Right ventricle myocardium superior (tissue), 1 donor: Measurements from ENCODE around the gene P4HA3. TPM values are rescaled to one million over a fixed set of nuclear protein-coding genes. Genes with fewer than 3 reads are reported as not detected.
A peak's percentile ranks its signal among the peaks of the same experiment; 100 is the strongest.

Experiments used
- ATAC-seq: fragments of 200-7000 bp; cut with Tn5 transposase; one replicate; pipeline ENCODE4 v1.9.1; 2020; ENCODE audit warnings: mild to moderate bottlenecking; ENCODE audit not compliant: poor library complexity
- DNase-seq: peaks from one replicate; pipeline ENCODE4 v3.0.0-alpha.2; 2020
- intact Hi-C: fragments of 100-400 bp; cut with DNase I; formaldehyde crosslinking; loops from one replicate; pipeline ENCODE4 v1.11.2; 2022
- total RNA-seq: library from RNA; stranded (reverse); fragmentation: NEBNext Ultra II Directional; extraction: Animal tissue kit (Norgen Biotek cat#: 25700); gene quantifications from one replicate; pipeline ENCODE4 v1.2.1, GENCODE V29; 2021
- donor health status: DM: no; HTN: yes; CAD: no; lungs with severe emphysema.

P4HA3 gene
- total RNA-seq, 1 donor from 2014 or later = not detected

DNA sequence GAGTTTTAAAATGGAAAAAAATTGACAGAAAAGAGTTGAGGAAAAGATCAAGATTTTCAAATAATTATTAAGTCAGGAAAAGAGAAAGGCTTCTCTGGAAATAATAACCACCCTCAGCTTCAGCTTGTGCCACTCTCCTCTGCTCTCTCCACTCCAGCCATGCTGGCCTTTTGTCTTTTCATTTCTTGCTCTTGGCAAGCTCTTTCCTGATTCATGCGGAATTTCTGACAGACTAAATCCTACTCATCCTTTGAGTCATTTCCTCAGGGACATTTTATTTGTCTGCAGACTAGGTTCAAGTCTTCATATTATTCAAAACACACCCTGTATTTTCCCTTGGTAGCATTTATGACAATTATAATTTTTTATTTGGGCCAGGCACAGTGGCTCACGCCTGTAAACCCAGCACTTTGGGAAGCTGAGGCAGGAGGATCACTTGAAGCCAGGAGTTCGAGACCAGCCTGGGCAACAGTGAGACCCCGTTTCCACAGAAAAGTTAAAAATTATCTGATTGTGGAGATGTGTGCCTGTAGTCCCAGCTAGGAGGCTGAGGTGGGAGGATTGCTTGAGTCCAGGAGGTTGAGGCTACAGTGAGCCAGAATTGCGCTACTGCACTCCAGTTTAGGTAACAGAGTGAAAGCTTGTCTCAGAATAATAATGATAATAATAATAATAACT is 7.8 kb upstream of the P4HA3 start:
- intact Hi-C loops = no loop called here
- DNase-seq (no peak), ATAC-seq (no peak)

DNA sequence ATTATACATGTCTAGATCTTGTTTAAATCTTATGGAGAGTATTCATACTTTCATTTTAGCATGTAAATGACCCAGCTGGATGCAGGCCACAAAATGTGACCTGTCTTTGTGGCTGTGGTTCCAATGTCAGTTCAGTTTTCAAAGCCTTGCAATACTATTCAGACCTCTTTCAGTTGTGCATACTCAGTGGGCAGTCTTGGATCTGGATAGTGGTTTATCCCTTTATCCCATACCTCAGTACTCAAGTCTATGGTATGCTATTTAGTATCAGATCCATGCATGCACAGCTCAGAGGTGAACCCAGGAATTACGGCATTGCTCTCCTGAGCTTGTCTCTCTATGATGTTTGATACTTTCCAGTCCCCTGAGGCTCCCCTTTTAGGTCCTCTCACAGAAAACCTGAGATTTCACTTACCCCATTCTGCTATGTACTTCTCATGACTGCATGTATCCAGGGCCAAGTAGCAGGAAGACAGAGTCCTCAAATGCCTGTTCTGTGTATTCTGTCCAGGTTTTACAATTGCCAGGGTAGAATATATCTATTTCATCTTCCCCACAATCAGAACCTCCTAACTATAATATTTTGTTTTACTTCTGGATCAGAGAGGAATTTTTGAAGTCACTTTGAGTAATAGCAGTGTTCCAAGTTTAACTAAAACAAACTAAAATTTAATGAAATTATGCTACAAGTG is 6.9 kb upstream of the P4HA3 start:
- DNase-seq (no peak), ATAC-seq (no peak)
- intact Hi-C loops = no loop called here

DNA sequence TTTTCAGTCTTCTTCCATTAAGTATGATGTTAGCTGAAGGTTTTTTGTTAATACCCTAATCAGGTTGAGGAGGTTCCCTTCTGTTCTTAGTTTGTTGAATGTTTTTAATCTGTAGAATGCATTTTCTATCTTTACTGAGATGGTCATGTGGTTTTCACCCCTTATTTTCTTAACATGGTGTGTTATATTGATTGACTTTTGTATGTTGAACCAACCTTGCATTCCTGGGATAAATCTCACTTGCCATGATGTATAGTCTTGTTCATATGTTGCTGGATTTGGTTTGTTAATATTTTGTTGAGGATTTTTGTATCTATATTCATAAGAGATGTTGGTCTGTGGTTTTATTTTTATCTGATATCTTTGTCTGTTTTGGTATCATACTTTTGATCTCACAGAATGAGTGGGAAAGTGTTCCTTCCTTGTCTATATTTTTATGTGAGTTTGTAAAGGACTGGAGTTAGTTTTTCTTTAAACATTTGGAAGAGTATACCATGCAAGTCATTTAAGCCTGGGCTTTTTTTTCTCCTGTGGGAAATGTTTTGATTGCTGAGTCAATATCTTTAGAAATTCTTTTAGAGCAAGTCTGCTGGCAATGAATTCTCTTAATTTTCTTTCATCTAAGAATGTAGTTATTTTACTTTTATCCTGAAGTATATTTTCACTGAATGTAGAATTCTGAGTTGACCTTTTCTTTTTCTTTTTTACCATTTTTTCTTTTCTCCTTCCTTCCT is 5.5 kb upstream of the P4HA3 start:
- intact Hi-C loops = no loop called here
- no peak for ATAC-seq
- no peak for DNase-seq

DNA sequence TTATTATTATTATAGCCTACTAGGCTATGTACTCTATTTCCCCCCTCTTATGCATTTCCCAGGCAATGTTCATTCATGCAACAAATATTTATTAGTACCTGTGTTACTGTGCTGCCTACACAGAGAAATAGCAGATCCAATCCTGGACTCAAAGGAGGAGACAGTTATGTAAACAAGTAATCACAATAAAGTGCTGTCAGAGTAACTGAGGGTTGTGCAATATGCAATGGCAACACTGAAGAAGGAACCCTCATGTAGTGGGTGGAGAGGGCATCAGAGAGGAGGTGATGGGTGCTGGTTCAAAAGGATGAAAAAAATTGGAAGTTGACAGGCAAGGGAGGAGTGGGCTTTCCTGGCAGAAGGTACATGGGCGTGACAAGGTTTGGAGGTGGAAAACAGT is 886 bp upstream of the P4HA3 start:
- intact Hi-C loops = no loop called here
- DNase-seq (no peak), ATAC-seq (no peak)

DNA sequence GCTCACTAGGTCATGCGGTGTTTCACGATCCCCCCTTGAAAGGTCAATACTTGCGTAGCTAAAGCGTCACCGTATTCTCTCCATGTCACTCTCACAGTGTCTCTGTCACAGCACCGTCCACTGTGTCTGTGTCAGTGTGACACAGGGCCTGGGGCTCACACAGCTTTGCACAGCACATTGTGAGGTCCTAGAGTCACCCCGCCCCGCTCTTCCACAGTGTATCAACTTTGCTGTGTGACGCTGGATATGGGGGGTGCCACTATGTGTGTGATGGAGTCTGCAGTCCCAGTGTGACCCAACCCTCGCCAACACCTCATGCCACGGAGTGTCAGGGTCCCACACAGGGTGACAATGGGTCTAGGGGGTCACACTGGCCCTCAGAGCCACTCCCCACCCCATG is 583 bp downstream of the P4HA3 start:
- intact Hi-C loops = no loop called here
- DNase-seq (no peak), ATAC-seq (peak; percentile 17)

DNA sequence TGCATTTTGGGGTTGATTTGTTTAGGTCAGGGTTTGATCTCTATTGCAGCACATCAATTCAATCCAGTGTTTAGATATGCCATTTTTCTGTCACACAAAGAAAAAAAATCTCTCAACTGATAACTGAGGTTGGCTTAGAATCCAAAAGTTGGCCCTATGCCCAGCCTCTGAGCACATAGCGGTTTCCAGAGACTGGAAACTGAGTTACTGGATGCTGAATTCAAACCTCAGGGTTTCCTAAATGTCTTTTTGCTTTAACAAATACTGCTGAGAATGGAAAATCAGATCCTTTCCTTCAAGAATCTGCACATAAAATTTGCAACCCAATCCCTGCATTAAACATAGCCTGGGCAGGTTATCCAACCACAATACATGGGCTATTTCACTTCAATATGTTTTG is 4.0 kb downstream of the P4HA3 start:
- DNase-seq = no peak
- intact Hi-C loops = no loop called here

DNA sequence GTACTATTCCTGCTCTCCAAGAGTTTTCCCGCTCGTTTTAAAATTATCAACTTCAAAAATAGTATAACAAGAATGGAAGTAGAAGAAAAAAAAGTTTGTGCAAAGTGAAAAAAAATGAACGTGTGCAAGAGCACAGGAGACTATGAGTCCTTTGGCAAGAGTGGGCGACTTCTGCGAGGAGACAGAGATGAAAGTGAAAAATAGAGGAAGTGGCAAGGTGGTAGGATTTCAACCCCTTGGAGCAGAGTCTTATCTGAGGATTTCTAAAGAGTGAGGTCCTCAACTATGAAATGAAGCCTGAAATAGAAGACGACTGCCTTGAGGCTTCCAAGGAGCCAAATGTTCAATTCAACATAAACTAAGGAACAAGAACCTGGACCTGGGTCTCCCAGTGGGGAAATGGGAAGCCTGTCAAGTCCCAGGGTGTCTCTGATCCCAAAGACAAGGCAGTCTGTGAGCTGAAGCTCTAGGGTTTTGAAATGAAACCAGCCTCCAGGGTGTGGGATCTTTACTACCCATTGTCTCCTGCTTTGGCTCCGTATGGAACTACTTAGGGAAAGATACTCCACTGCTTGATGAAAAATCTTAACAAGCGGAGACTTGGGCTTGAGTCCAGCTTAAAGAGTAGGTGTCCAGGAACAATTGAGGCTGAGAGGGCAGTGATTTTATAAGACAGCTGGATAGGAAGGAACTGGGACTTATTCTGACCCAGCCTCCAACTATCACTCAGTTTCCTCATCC is 4.8 kb downstream of the P4HA3 start:
- no peak for DNase-seq
- ATAC-seq = no peak
- intact Hi-C loops = no loop called here

More for the DNA sequence above, 4.0 kb downstream of the P4HA3 start:
- ATAC-seq = no peak

DNA sequence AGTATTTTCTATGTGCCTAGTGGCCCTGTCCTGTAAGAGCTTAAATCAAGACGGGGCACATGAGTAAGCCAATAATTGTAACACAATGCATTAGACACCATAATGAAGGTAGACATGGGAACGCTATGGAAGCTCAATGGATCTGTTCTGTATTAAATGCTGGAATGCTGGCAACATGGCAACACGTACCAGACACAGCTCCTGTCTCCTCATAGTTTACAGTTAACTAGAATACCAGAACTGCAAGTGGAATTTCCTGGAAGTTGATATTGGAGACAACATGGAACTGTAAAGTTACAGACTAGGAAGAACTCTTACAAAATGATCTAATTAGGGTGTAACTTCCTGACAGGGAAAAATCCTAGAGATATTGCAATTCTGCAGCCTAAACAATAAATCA is 12.4 kb downstream of the P4HA3 start:
- ATAC-seq = no peak
- no peak for DNase-seq
- intact Hi-C loops = no loop called here

DNA sequence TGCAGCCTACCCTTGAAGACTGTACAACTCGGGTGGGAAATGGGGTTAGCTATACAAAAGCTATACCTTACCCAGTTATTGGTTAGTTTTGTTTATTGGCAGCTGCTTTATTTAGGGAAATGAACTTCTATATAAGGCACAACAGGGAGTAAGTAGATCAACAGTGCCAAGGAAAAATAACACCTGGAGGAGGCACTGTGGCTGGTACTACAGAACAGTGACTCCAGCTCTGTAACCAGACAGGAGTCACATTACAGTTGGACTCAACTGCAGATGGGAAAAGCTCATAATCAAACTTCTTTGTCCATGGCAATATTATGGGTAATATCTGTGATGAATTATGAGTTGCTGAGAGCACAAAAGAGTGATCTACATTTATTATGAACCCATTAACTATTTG is 14.0 kb downstream of the P4HA3 start:
- ATAC-seq (no peak), DNase-seq (no peak)
- intact Hi-C loops = no loop called here

DNA sequence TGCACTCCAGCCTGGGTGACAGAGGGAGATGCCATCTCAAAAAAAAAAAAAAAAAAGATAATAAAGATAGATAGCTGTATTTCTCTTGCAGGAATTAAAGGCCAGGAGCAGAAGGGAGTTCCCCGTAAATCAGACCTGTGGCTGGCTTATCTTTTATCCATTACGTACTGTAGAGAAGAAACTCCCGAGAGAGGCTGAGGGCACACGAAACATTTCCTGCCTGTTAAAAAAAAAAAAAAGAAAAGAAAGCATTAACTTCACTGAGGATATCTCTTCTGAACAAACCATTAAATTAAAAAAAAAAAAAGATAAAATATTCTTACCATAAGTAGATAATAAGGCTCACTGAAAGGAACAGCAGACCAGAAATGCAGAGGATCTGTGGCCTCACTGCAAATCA is 22.5 kb downstream of the P4HA3 start:
- ATAC-seq = no peak

DNA sequence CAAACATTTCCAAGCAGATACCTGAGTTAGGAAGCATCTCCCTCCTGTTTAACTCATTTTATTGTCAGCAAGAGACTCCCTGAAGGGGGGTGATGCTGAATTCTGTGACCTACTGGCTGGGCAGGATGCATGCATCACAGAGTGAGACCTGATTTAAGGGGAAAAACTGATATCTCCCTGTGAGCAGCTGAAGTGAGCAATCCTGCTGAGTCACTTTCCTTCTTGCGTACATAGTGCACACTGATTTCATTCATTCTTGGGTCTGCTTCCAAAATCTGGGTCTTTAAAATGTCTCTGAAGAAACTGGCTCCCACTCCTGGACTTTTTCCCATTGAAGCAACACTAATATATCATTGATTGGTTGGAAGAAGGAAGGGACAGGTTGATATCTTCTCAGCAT is 23.3 kb downstream of the P4HA3 start:
- ATAC-seq (no peak), DNase-seq (no peak)
- intact Hi-C loops = no loop called here

More for the DNA sequence above, 22.5 kb downstream of the P4HA3 start:
- intact Hi-C loops = no loop called here
- DNase-seq = no peak

DNA sequence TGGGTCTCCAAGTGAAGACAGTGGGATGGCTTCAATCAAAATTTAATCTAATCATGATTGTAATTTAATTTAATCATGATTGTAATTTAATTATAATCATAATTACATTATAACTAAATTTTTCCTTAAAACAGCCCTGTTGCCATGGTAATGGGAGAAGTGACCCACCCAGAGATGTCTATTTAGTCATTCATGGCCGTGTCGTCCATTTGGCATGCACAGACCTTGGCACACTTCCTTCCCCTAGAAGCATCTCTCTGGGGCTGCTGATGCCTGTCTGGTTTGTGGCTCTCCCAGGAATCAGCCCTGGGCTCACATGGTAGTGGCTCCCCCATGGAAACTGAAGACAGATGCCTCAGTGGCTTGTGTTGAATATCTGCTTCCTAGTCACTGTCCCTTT is 27.0 kb downstream of the P4HA3 start:
- ATAC-seq (no peak), DNase-seq (no peak)
- intact Hi-C loops = no loop called here

DNA sequence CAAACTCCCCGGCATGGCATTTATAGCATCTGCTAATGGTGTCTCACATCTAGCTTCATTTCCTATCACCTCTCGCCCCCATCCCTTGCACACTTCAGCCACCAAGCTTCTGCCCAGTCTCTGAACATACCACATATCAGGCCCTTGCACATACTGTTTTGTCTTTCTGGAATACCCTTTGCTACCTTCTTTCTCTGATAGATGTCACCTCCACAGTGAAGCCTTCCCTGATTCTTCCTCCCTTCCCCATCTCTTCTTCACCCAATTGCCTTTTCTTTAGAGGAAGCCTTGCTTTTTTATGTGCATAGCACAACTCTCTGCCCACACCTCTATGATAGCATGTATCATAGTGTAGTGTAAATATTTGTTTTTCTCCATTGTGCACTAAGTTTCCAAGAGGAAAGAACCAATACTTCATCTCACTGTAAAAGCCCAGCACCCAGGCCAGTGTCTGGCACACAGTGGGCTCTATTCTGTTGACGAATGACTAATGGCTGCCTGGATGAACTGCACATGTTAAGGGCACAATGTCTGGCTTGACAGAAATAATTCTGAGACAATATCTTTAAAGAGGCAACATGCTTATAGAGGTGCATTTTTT is 27.8 kb downstream of the P4HA3 start:
- ATAC-seq (no peak), DNase-seq (no peak)
- intact Hi-C loops = no loop called here

DNA sequence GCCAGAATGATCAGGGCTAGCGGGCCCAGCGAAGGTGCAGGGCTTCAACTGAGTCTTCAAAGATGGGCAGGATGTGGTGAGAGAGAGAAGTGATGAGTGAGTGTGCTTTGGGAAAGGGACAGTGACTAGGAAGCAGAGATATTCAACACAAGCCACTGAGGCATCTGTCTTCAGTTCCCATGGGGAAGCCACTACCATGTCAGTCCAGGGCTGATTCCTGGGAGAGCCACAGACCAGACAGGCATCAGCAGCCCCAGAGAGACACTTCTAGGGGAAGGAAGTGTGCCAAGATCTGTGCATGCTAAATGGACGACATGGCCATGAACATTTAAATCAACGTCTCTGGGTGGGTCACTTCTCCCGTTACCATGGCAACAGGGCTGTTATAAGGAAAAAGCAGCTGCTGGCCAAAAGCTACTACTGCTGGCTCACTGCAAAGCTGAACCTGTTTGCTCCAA is 28.5 kb downstream of the P4HA3 start:
- intact Hi-C loops = no loop called here
- ATAC-seq (no peak), DNase-seq (no peak)

DNA sequence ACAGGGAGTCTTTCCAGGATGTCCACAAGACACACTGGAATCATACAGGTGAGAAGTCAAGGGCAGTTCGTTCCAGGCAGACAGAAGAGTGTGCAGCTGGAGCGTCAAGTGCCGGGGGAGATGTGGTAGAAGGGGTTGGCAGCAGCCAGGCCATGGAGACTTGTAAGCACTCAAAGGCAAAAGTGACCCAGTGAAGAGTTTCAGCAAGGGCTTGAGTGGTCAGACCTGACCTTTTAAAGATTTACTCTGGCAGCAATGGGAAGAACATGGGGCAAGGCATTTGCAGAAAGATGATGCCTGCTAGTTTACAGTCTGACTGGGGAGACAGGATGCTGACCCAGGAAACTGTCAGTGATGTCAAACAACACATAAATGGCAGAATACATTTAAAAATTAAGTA is 29.0 kb downstream of the P4HA3 start:
- no peak for DNase-seq
- intact Hi-C loops = no loop called here
- ATAC-seq = no peak

DNA sequence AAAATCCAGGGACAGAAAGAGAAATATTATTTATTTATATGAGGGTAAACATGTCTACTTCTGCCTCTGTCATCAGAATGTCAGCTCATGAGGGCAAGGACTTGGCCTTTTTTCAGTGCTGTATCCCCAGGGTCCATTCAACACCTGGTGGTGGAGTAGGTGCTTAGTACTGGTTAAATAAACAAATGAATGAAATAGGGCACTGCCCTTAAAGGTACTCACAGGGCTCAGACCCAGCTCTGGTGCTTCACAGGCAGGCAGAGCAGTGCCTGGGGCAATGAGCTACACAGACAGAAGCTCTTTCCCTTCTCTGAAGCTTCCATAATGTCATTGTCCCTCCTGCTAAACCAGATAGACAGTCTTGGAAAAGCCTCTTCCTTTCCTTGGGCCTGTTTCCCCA is 30.9 kb downstream of the P4HA3 start:
- intact Hi-C loops = no loop called here
- ATAC-seq = no peak
- DNase-seq = no peak

DNA sequence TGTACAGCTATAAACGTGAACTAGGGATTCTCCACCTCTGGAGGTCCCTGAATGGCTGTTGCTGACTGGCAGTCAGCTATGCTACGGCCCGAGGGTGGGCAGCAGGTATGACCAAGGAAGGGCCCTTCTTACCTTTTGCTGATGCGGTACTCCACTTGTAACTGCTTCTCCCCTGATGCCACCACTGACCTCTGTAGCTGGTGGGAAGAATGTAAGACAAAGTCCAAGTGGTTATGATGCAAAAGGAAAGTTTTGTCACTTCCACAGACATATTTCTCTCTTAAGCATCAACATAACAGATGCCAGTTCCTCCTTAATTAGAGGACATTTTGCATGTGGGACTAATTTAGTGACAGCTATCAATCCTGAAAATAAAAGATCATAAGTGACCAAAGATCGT is 32.2 kb downstream of the P4HA3 start:
- DNase-seq = no peak
- ATAC-seq = no peak
- intact Hi-C loops = no loop called here

DNA sequence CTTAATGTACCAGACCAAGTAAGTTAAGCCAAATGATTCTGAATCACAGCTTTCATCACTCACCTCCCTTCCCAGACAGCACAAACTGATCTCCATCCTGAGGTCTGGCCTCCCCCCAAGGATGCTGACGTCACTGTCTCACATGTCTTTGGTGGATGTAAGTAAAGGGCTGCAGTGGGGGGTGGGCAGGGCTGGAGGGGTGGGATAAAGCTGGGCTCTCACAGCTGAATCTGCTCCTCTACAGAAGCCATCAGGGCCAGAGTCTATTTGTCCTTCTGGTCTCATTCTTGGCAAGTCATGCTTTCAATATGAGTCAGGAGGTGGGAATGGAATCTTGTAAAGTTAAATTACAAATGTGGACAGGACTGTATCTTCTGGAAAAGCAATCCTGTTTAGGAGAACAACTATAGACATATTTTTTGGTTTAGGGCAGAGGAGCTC is 32.7 kb downstream of the P4HA3 start:
- DNase-seq = peak; percentile 61
- ATAC-seq = no peak
- intact Hi-C loops = no loop called here

DNA sequence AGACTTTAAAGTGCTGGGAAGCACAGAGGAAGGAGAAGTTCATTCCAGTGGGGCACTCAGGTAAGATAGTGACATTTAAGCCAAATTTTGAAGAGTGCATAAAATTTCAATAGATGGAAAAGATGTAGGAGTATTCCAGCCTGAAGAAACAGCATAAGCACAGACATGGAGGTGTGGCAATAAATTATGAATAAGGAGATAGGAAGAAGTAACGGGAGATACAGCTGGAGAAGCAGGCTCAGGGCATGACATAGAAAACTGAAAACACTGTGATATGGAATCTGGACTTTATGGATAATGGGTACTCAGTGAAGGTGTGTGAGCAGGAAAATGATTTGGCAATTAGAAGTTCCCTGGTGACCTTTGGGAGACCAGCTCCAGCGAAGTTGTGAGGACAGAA is 33.3 kb downstream of the P4HA3 start:
- intact Hi-C loops = no loop called here
- DNase-seq (no peak), ATAC-seq (no peak)
